ENCODE data around the gene ETAA1.

Gene ETAA1

GRCh38 chr2:67397143-67397986, at the start of gene ETAA1:
Gene ETAA1, plus strand, starts transcription at chr2:67397333. Its CDS starts 116 bp downstream, at chr2:67397449.
- DNase-seq (ENCODE audit: low spot score), result peak; percentile 94

GRCh38 chr2:67366832-67367412, 30.2 kb upstream of the ETAA1 start:
- DNase-seq (ENCODE audit: low spot score), result no peak

DNA sequence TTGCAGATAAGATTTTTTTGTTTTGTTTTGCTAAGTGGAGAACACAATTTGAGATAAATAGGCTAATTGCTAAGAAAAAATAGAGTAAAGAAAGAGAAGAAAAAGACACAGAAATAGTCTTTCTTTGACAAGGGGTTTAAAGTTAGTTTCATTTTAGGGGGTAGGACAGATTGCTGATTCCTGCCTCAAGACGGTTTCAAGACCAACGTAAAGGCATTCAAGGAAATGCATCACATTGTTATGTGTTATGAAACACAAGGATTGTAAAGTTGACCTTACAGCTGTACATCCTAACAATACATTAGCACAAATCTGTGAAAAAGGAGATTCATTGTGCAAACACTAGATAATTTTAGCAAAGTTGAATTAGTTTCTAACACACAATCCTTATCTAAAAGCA, 22.7 kb upstream of the ETAA1 start:
- no peak for DNase-seq (ENCODE audit: low spot score)

- no peak for DNase-seq (ENCODE audit: low spot score)
Measured at GRCh38 chr2:67374949-67375348, 22.2 kb upstream of the ETAA1 start.

- DNase-seq (ENCODE audit: low spot score), result no peak
Measured at GRCh38 chr2:67378555-67378954, 18.6 kb upstream of the ETAA1 start.

DNA sequence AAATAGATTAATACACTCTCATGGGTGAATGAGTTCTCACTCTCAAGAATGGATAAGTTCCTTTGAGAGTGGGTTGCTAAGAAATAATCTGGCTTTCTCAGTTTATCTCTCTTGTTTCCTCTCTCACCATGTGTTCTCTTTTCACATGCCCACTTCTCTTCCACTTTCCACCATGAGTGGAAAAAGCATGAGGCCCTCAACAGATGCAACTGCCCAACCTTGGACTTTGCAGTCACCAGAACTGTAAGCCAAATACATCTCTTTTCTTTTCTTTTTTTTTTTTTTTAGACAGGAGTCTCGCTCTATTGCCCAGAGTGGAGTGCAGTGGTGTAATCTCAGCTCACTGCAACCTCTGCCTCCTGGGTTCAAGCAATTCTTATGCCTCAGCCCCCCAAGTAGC, 18.1 kb upstream of the ETAA1 start:
- no peak for DNase-seq (ENCODE audit: low spot score)

DNA sequence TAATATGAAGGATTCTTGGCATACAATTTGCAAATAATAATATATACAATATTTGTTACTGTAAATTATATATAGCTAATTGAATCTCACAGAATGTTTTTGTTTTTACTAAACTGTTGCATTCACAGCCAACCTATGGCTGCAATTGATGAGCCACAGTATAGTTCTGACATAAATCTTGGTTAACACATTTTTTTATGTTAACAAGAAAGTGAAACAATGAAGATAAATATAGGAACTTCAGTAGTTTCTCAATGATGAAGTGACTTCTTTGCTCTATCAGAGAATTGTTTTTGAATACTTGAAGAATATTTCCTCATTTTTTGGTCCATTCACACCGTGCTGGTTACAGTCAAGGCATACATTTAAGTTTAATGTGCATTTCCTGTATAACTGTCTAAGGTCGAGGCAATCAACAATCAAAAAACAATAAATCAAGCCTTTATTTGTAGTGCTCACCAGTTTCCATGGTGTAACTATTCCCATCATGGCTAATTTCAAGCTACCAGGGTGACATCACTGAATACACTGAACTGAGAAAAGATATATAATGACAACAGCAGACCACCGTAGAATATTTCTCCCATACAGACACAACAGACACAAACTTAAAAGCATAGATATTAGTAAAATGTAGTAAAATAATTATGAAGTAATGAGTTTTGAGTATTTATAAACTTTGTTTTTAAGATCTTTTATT, 12.9 kb upstream of the ETAA1 start:
- no peak for DNase-seq (ENCODE audit: low spot score)

GRCh38 chr2:67388680-67389079, 8.5 kb upstream of the ETAA1 start:
- no peak for DNase-seq (ENCODE audit: low spot score)

DNA sequence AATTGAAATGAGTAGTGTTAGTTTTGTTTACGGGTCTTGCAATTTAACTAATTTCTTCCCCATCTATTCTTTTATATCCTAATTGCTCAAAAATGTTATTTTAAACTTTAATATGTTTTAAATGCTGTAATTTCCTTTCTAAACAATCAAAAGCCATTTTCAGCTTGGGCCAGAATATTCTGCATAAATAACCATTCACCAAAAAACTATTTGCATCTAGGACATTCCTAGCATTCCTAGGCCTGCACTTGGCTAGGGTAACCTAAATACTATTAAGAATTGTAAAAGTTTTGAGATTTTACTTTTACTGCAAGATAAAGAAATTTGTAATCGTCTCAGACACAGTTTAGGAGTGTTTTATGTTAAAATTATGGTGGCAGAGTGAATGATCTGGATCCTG, 7.8 kb upstream of the ETAA1 start:
- no peak for DNase-seq (ENCODE audit: low spot score)

- no peak for DNase-seq (ENCODE audit: low spot score)
Measured at GRCh38 chr2:67389788-67390187, 7.3 kb upstream of the ETAA1 start.

- no peak for DNase-seq (ENCODE audit: low spot score)
Measured at GRCh38 chr2:67393237-67393636, 3.9 kb upstream of the ETAA1 start.

DNA sequence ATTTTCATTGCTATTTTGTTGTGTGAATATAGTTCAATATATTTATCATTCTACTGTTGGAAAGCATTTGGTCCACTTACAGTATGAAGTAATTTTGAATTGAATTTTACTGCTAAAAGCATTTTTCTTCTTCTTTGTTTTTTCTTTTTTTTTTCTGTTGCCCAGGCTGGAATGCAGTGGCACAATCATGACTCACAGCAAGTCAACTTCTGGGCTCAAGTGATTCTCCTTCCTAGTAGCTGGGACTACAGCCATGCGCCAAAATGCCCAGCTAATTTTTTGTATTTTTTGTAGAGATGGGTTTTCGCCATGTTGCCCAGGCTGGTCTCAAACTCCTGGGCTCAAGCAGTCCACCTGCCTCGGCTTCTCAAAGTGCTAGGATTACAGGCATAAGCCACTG, 2.4 kb upstream of the ETAA1 start:
- no peak for DNase-seq (ENCODE audit: low spot score)

DNA sequence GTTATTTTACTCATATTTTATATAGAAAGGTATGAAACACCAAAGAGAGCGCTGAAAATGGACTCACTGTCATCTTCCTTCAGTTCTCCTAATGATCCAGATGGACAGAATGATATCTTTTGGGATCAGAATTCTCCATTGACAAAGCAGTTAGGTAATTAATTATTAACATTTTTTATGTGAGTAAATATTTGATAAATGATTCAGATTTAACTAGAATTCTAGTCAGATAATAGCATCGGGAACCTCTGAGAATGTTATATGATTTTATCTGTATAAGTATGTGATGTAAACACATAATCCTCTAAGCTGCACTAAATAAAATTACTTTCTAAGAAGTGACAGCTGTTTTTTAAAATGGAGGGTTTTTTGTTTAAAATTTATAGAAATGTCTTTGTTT, 2.0 kb downstream of the ETAA1 start:
- DNase-seq (ENCODE audit: low spot score), result no peak

- DNase-seq (ENCODE audit: low spot score), result no peak
Measured at GRCh38 chr2:67399831-67400489, 2.8 kb downstream of the ETAA1 start.

GRCh38 chr2:67400560-67401485, 3.7 kb downstream of the ETAA1 start:
- no peak for DNase-seq (ENCODE audit: low spot score)

DNA sequence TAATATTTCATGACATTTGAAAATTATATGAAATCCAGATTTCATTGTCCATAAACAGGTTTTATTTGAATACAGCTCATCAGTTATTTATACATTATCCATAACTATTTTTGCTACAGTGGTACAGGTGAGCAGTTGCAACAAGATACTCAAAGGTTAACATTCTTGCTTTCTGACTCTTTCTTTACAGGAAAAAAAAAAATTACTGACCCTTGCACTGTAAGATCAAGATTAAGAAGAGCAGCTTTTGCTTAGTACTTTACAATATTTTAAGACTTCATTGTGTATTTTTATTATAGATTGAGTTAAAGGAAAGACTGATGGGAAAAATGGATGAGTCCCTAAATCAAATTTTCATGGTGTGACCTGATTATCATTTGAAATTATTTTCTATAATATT, 11.2 kb downstream of the ETAA1 start:
- no peak for DNase-seq (ENCODE audit: low spot score)

DNA sequence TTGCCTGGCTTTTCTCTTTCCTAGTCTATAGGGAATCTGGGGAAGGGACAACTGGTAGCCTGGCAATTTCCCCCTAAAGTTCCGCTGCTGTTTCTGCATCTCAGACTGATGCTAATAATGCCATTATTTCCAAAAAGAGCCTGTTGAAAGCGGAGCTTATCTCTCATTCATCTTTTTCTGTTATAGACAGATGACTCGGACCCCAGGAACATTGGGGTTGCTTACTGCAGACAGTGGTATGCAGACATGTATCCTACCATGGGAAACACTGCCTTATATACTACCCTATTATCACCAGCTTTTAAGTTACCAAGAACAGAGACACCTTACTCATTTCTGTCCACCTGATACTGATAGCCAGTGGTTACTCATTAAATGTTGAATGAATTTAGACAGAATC, 15.3 kb downstream of the ETAA1 start:
- no peak for DNase-seq (ENCODE audit: low spot score)

GRCh38 chr2:67414867-67415266, 17.7 kb downstream of the ETAA1 start:
- DNase-seq (ENCODE audit: low spot score), result no peak

DNA sequence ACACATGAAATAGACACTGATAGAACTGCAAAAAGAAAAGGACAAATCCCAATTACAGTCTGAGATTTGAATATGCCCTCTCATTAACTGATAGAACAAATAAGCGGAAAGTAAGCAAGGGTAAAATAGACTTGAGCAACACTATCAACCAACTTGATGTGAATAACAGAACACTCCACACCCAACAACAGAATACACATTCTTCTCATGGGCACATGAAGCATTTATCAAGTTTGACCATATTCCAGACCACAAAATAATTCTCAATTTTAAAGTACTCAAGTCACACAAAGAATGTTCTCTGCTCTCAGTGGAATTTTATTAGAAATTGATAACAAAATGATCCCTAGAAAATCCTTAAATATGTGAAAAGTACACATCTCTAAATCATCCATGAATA, 19.0 kb downstream of the ETAA1 start:
- no peak for DNase-seq (ENCODE audit: low spot score)

- no peak for DNase-seq (ENCODE audit: low spot score)
Measured at GRCh38 chr2:67423489-67423888, 26.4 kb downstream of the ETAA1 start.

- no peak for DNase-seq (ENCODE audit: low spot score)
Measured at GRCh38 chr2:67436221-67436620, 39.1 kb downstream of the ETAA1 start.

GRCh38 chr2:67437114-67437513, 40.0 kb downstream of the ETAA1 start:
- DNase-seq (ENCODE audit: low spot score), result no peak
